CD14-positive monocyte (primary cell): Measurements from ENCODE around the gene TJAP1. TPM values are rescaled to one million over a fixed set of nuclear protein-coding genes. Genes with fewer than 3 reads are reported as not detected.
A peak's percentile ranks its signal among the peaks of the same experiment; 100 is the strongest.

Experiments used
- DNase-seq, 3 donors: peaks; one replicate each; pipeline ENCODE4 v3.0.0-alpha.2; 2011 to 2022
- H2AFZ ChIP-seq: 2 replicates; pipeline ENCODE4 v1.6.0; 2012; ENCODE audit warnings: mild to moderate bottlenecking, low read depth, low read length, inconsistent platforms; ENCODE audit not compliant: insufficient read depth, poor library complexity, severe bottlenecking
- H3K27ac ChIP-seq, 2 donors: 1 replicate in 1 of 2; 2 replicates in 1 of 2; pipeline ENCODE4 v1.5.1; 2012 to 2013; ENCODE audit warnings: low read length in 2 of 2, control low read depth in 1 of 2, inconsistent platforms in 1 of 2, low read depth in 1 of 2, mild to moderate bottlenecking in 1 of 2
- H3K27me3 ChIP-seq, 2 donors: one replicate each; pipeline versions ENCODE4 v1.6.0 to v1.6.1; 2011 to 2013; ENCODE audit warnings: low read length in 2 of 2; ENCODE audit not compliant: control insufficient read depth in 2 of 2, insufficient read depth in 2 of 2
- H3K36me3 ChIP-seq, 2 donors: replicated peaks in 1 of 2; 1 replicate in 1 of 2; 2 replicates in 1 of 2; pipeline versions ENCODE4 v1.5.1 to v1.6.1; 2012 to 2013; ENCODE audit warnings: low read length in 2 of 2, control low read depth in 1 of 2, inconsistent platforms in 1 of 2, mild to moderate bottlenecking in 1 of 2; ENCODE audit not compliant: insufficient read depth in 2 of 2, control insufficient read depth in 1 of 2
- H3K4me1 ChIP-seq, 2 donors: 1 replicate in 1 of 2; 2 replicates in 1 of 2; pipeline versions ENCODE4 v1.5.1 to v1.6.1; 2012 to 2013; ENCODE audit warnings: low read length in 2 of 2, control low read depth in 1 of 2, inconsistent platforms in 1 of 2, mild to moderate bottlenecking in 1 of 2, moderate library complexity in 1 of 2; ENCODE audit not compliant: insufficient read depth in 2 of 2, control insufficient read depth in 1 of 2
- H3K4me2 ChIP-seq: replicated peaks from 2 replicates; pipeline ENCODE3; 2012; ENCODE audit warnings: low read length, moderate library complexity, mild to moderate bottlenecking; ENCODE audit not compliant: poor library complexity, severe bottlenecking; ENCODE audit errors: extremely low read depth
- H3K4me3 ChIP-seq, 3 experiments: fragments of 200-600 bp in 1 of 3; sonication (generic) in 1 of 3; replicated peaks in 1 of 3; 1 replicate in 2 of 3; 2 replicates in 1 of 3; pipeline ENCODE4 v1.5.1; 2011 to 2013; ENCODE audit warnings: low read length in 3 of 3, mild to moderate bottlenecking in 3 of 3, control low read depth in 2 of 3, low read depth in 2 of 3, inconsistent platforms in 1 of 3, moderate library complexity in 1 of 3
- H3K79me2 ChIP-seq: 2 replicates; pipeline ENCODE4 v1.6.0; 2012; ENCODE audit warnings: mild to moderate bottlenecking, control low read depth, inconsistent platforms, low read length, moderate library complexity; ENCODE audit not compliant: insufficient read depth
- H3K9ac ChIP-seq: 2 replicates; pipeline ENCODE4 v1.6.0; 2017; ENCODE audit warnings: low read length, mild to moderate bottlenecking; ENCODE audit not compliant: insufficient read depth, poor library complexity, severe bottlenecking
- H3K9me3 ChIP-seq, 2 donors: replicated peaks in 1 of 2; 1 replicate in 1 of 2; 2 replicates in 1 of 2; pipeline versions ENCODE4 v1.5.1 to v1.6.1; 2012 to 2013; ENCODE audit warnings: low read length in 2 of 2, control low read depth in 1 of 2; ENCODE audit not compliant: control insufficient read depth in 1 of 2, insufficient read depth in 1 of 2
- H4K20me1 ChIP-seq: 2 replicates; pipeline ENCODE4 v1.6.0; 2012; ENCODE audit warnings: mild to moderate bottlenecking, low read length, control low read depth, moderate library complexity; ENCODE audit not compliant: insufficient read depth
- H3K27ac Mint-ChIP-seq, 7 donors: one replicate each; pipeline ENCODE4 v1.8.0; 2020; ENCODE audit warnings: mild to moderate bottlenecking in 7 of 7, mixed read lengths in 7 of 7, moderate library complexity in 6 of 7, inconsistent platforms in 2 of 7
- H3K27me3 Mint-ChIP-seq, 3 donors: one replicate each; pipeline ENCODE4 v1.8.0; 2021 to 2022; ENCODE audit warnings: low read depth in 3 of 3, mild to moderate bottlenecking in 3 of 3, mixed read lengths in 3 of 3, moderate library complexity in 3 of 3, inconsistent platforms in 1 of 3
- H3K36me3 Mint-ChIP-seq, 2 donors: one replicate each; pipeline ENCODE4 v1.8.0; 2020; ENCODE audit warnings: mixed read lengths in 2 of 2, inconsistent platforms in 1 of 2, mild to moderate bottlenecking in 1 of 2
- H3K4me1 Mint-ChIP-seq: one replicate; pipeline ENCODE4 v1.8.0; 2020; ENCODE audit warnings: mild to moderate bottlenecking, mixed read lengths
- H3K4me3 Mint-ChIP-seq, 2 donors: one replicate each; pipeline ENCODE4 v1.8.0; 2020; ENCODE audit warnings: mild to moderate bottlenecking in 2 of 2, mixed read lengths in 2 of 2, moderate library complexity in 1 of 2
- H3K9me3 Mint-ChIP-seq, 7 donors: one replicate each; pipeline ENCODE4 v1.8.0; 2020 to 2022; ENCODE audit warnings: mixed read lengths in 7 of 7, mild to moderate bottlenecking in 6 of 7, moderate library complexity in 6 of 7, inconsistent platforms in 2 of 7
- WGBS: methylation state at CpG from one replicate; pipeline ENCODE4 v1.1.5; 2013; ENCODE audit warnings: missing lambda C conversion rate; ENCODE audit not compliant: insufficient coverage; 5-methylcytosine and 5-hydroxymethylcytosine counted together
- intact Hi-C, 2 donors: fragments of 100-400 bp; cut with micrococcal nuclease; formaldehyde crosslinking; loops; one replicate each; pipeline versions ENCODE4 v1.15.0 to v1.15.1; 2023
- polyA plus RNA-seq, 3 donors: library from polyadenylated mRNA; depleted of rRNA in 1 of 3; unstranded in 2 of 3; stranded (reverse) in 1 of 3; fragments of 300-500 nt in 2 of 3; fragments of >200 nt in 1 of 3; fragmentation: Illumina TruSeq in 2 of 3; gene quantifications; 1 replicate in 2 of 3; 2 replicates in 1 of 3; pipeline ENCODE4 v1.2.3, GENCODE V29; 2012 to 2021
- TF ChIP-seq, protein P1 (sequence below): fragments of 200-600 bp; IDR thresholded peaks from one replicate; pipeline ENCODE4 v1.8.0; 2022; ENCODE audit warnings: antibody characterized with exemption, mild to moderate bottlenecking

Gene TJAP1
- polyA plus RNA-seq, 3 donors: 3.2 to 43.4 (median 3.2) TPM

- H3K4me1 Mint-ChIP-seq: no peaks in the 10 kb centered on the region
- Histone ChIP-seq H3K27ac (no peak overlapping the region), H3K9me3 (no peaks in the 10 kb centered on the region), H3K4me2 (no peak overlapping the region), H4K20me1 (peaks cover 58% of the 10 kb centered on the region), H3K9ac (no peak overlapping the region), H3K4me1 (no peaks in the 10 kb centered on the region), H3K36me3 (peaks cover 17 to 69% of the 10 kb centered on the region in 2 donors), H3K27me3 (no peaks in the 10 kb centered on the region), H2AFZ (no peak overlapping the region), H3K4me3 (no peak overlapping the region), H3K79me2 (peaks cover 8% of the 10 kb centered on the region)
- 99% methylated on average over 9 of the region's 12 CpGs for WGBS
- TF ChIP-seq, protein P1, sequence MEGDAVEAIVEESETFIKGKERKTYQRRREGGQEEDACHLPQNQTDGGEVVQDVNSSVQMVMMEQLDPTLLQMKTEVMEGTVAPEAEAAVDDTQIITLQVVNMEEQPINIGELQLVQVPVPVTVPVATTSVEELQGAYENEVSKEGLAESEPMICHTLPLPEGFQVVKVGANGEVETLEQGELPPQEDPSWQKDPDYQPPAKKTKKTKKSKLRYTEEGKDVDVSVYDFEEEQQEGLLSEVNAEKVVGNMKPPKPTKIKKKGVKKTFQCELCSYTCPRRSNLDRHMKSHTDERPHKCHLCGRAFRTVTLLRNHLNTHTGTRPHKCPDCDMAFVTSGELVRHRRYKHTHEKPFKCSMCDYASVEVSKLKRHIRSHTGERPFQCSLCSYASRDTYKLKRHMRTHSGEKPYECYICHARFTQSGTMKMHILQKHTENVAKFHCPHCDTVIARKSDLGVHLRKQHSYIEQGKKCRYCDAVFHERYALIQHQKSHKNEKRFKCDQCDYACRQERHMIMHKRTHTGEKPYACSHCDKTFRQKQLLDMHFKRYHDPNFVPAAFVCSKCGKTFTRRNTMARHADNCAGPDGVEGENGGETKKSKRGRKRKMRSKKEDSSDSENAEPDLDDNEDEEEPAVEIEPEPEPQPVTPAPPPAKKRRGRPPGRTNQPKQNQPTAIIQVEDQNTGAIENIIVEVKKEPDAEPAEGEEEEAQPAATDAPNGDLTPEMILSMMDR: no peak
- H3K4me3 Mint-ChIP-seq: peak overlapping the region in 1 of 2 donors; percentile 3
- H3K36me3 Mint-ChIP-seq: peaks cover 26 to 54% of the 10 kb centered on the region in 2 donors
- DNase-seq: no peak
- no peaks in the 10 kb centered on the region for H3K9me3 Mint-ChIP-seq
- peak overlapping the region in 1 of 7 donors; percentile 34 for H3K27ac Mint-ChIP-seq
- intact Hi-C loops: no loop called here
- H3K27me3 Mint-ChIP-seq: no peaks in the 10 kb centered on the region
These were observed 12.1 kb downstream of the TJAP1 start for GRCh38 chr6:43489277-43490072.

GRCh38 chr6:43490523-43490939 is 13.2 kb downstream of the TJAP1 start:
- no peak overlapping the region for H3K4me2 ChIP-seq
- no peak overlapping the region for H3K4me3 ChIP-seq
- intact Hi-C loops: no loop called here
- no peak overlapping the region for H2AFZ ChIP-seq
- Mint-ChIP-seq H3K9me3 (no peaks in the 10 kb centered on the region), H3K27me3 (peaks cover 0 to under 1% (median 0%) of the 10 kb centered on the region in 3 donors), H3K27ac (peak overlapping the region in 1 of 7 donors; percentile 48), H3K36me3 (peaks cover 22 to 48% of the 10 kb centered on the region in 2 donors), H3K4me3 (no peak overlapping the region), H3K4me1 (peaks cover 8% of the 10 kb centered on the region)
- H3K4me1 ChIP-seq: no peaks in the 10 kb centered on the region
- peaks cover 17 to 68% of the 10 kb centered on the region in 2 donors for H3K36me3 ChIP-seq
- H3K9ac ChIP-seq: no peak overlapping the region
- peaks cover 60% of the 10 kb centered on the region for H4K20me1 ChIP-seq
- H3K9me3 ChIP-seq: no peaks in the 10 kb centered on the region
- 100% methylated on average over 1 of the region's 6 CpGs for whole genome bisulfite sequencing
- TF ChIP-seq, protein P1: no peak
- no peak for DNase-seq
- H3K79me2 ChIP-seq: no peaks in the 10 kb centered on the region
- H3K27me3 ChIP-seq: no peaks in the 10 kb centered on the region
- no peak overlapping the region for H3K27ac ChIP-seq
